HEK293 (cell line): ENCODE results near the gene DPCD.

Source experiments
- BCL11A ChIP-seq: fragments of 450-650 bp; formaldehyde crosslinking; IDR thresholded peaks from 2 replicates; pipeline ENCODE4 v1.5.1; 2016; ENCODE audit warnings: low read depth, missing biosample characterization, missing genetic modification characterization
- FEZF1 ChIP-seq: fragments of 450-650 bp; formaldehyde crosslinking; IDR thresholded peaks from 2 replicates; pipeline ENCODE4 v1.5.1; 2016; ENCODE audit warnings: missing biosample characterization, missing genetic modification characterization
- GFI1B ChIP-seq: fragments of 450-650 bp; formaldehyde crosslinking; IDR thresholded peaks from 2 replicates; pipeline ENCODE4 v1.5.1; 2016; ENCODE audit warnings: missing biosample characterization, missing genetic modification characterization
- GLIS2 ChIP-seq: fragments of 450-650 bp; formaldehyde crosslinking; IDR thresholded peaks from 2 replicates; pipeline ENCODE4 v1.5.1; 2016; ENCODE audit warnings: missing biosample characterization, missing genetic modification characterization
- HOXA7 ChIP-seq: sonication (generic); formaldehyde crosslinking; IDR thresholded peaks from 2 replicates; pipeline ENCODE4 v1.8.1; 2022; ENCODE audit warnings: missing genetic modification reagents, borderline replicate concordance
- IKZF3 ChIP-seq: fragments of 450-650 bp; IDR thresholded peaks from 2 replicates; pipeline ENCODE4 v1.5.0; 2018; ENCODE audit warnings: missing biosample characterization, mild to moderate bottlenecking, missing genetic modification characterization, moderate library complexity
- MEIS1 ChIP-seq: sonication (generic); formaldehyde crosslinking; IDR thresholded peaks from 2 replicates; pipeline ENCODE4 v1.8.1; 2022; ENCODE audit warnings: missing genetic modification reagents, mild to moderate bottlenecking, borderline replicate concordance
- MYNN ChIP-seq: fragments of 450-650 bp; formaldehyde crosslinking; IDR thresholded peaks from 2 replicates; pipeline ENCODE4 v1.5.1; 2016; ENCODE audit warnings: missing biosample characterization, missing genetic modification characterization, borderline replicate concordance
- OVOL3 ChIP-seq: fragments of 450-650 bp; formaldehyde crosslinking; IDR thresholded peaks from 2 replicates; pipeline ENCODE4 v1.5.1; 2016; ENCODE audit warnings: missing biosample characterization, missing genetic modification characterization
- REST ChIP-seq: fragments of 450-650 bp; formaldehyde crosslinking; IDR thresholded peaks from 2 replicates; pipeline ENCODE4 v1.5.1; 2016; ENCODE audit warnings: missing biosample characterization, missing genetic modification characterization
- SCRT2 ChIP-seq: fragments of 450-650 bp; formaldehyde crosslinking; IDR thresholded peaks from 2 replicates; pipeline ENCODE4 v1.5.1; 2016; ENCODE audit warnings: missing biosample characterization, missing genetic modification characterization
- SP7 ChIP-seq: fragments of 450-650 bp; formaldehyde crosslinking; IDR thresholded peaks from 2 replicates; pipeline ENCODE4 v1.5.1; 2016; ENCODE audit warnings: missing biosample characterization, missing genetic modification characterization
- TCF7L2 ChIP-seq: IDR thresholded peaks from 2 replicates; pipeline ENCODE4 v1.6.1; 2011; ENCODE audit warnings: low read depth, mild to moderate bottlenecking, inconsistent platforms, low read length, moderate library complexity, borderline replicate concordance
- ZEB2 ChIP-seq: fragments of 450-650 bp; formaldehyde crosslinking; IDR thresholded peaks from 2 replicates; pipeline ENCODE4 v1.5.1; 2016; ENCODE audit warnings: missing biosample characterization, missing genetic modification characterization
- ZNF112 ChIP-seq: fragments of 450-650 bp; formaldehyde crosslinking; IDR thresholded peaks from 2 replicates; pipeline ENCODE4 v1.5.0; 2017; ENCODE audit warnings: missing biosample characterization, missing genetic modification characterization
- ZNF146 ChIP-seq: fragments of 450-650 bp; formaldehyde crosslinking; IDR thresholded peaks from 2 replicates; pipeline ENCODE4 v1.5.1; 2016; ENCODE audit warnings: missing biosample characterization, missing genetic modification characterization
- ZNF155 ChIP-seq: fragments of 450-650 bp; formaldehyde crosslinking; IDR thresholded peaks from 2 replicates; pipeline ENCODE4 v1.5.1; 2016; ENCODE audit warnings: missing biosample characterization, missing genetic modification characterization
- ZNF18 ChIP-seq: fragments of 450-650 bp; formaldehyde crosslinking; IDR thresholded peaks from 2 replicates; pipeline ENCODE4 v1.5.1; 2016; ENCODE audit warnings: missing biosample characterization, missing genetic modification characterization
- ZNF214 ChIP-seq: fragments of 450-650 bp; formaldehyde crosslinking; IDR thresholded peaks from 2 replicates; pipeline ENCODE4 v1.5.1; 2017; ENCODE audit warnings: missing biosample characterization, mild to moderate bottlenecking, missing genetic modification characterization, borderline replicate concordance
- ZNF280C ChIP-seq: fragments of 450-650 bp; formaldehyde crosslinking; IDR thresholded peaks from 2 replicates; pipeline ENCODE4 v1.5.1; 2016; ENCODE audit warnings: missing biosample characterization, missing genetic modification characterization
- ZNF366 ChIP-seq: fragments of 450-650 bp; formaldehyde crosslinking; conservative IDR thresholded peaks from 2 replicates; pipeline ENCODE4 v1.5.1; 2016; ENCODE audit warnings: missing biosample characterization, missing genetic modification characterization
- ZNF529 ChIP-seq: fragments of 450-650 bp; formaldehyde crosslinking; IDR thresholded peaks from 2 replicates; pipeline ENCODE4 v1.5.1; 2017; ENCODE audit warnings: missing genetic modification characterization, missing biosample characterization; ENCODE audit not compliant: insufficient replicate concordance
- ZNF558 ChIP-seq: fragments of 450-650 bp; formaldehyde crosslinking; IDR thresholded peaks from 2 replicates; pipeline ENCODE4 v1.5.1; 2016; ENCODE audit warnings: missing biosample characterization, missing genetic modification characterization
- ZNF560 ChIP-seq: fragments of 450-650 bp; formaldehyde crosslinking; IDR thresholded peaks from 2 replicates; pipeline ENCODE4 v1.5.1; 2017; ENCODE audit warnings: missing biosample characterization, missing genetic modification characterization, borderline replicate concordance
- ZNF621 ChIP-seq: fragments of 450-650 bp; formaldehyde crosslinking; IDR thresholded peaks from 2 replicates; pipeline ENCODE4 v1.5.1; 2017; ENCODE audit warnings: missing biosample characterization, missing genetic modification characterization
- ZNF624 ChIP-seq: fragments of 450-650 bp; formaldehyde crosslinking; IDR thresholded peaks from 2 replicates; pipeline ENCODE4 v1.5.1; 2017; ENCODE audit warnings: missing biosample characterization, missing genetic modification characterization
- ZNF664 ChIP-seq: fragments of 450-650 bp; formaldehyde crosslinking; IDR thresholded peaks from 2 replicates; pipeline ENCODE4 v1.5.1; 2016; ENCODE audit warnings: missing biosample characterization, missing genetic modification characterization
- ZNF830 ChIP-seq: fragments of 450-650 bp; IDR thresholded peaks from 2 replicates; pipeline ENCODE4 v1.5.0; 2018; ENCODE audit warnings: missing biosample characterization, missing genetic modification characterization, low read depth, mild to moderate bottlenecking, moderate library complexity
- ZXDB ChIP-seq: fragments of 450-650 bp; formaldehyde crosslinking; IDR thresholded peaks from 2 replicates; pipeline ENCODE4 v1.5.1; 2016; ENCODE audit warnings: missing biosample characterization, missing genetic modification characterization
- TF ChIP-seq, protein P1 (sequence below): fragments of 450-650 bp; formaldehyde crosslinking; IDR thresholded peaks from 2 replicates; pipeline ENCODE4 v1.5.1; 2016; ENCODE audit warnings: missing biosample characterization, missing genetic modification characterization
- TF ChIP-seq, protein P2 (sequence below): fragments of 450-650 bp; formaldehyde crosslinking; optimal IDR thresholded peaks from 2 replicates; pipeline ENCODE3; 2016; ENCODE audit warnings: missing biosample characterization, mild to moderate bottlenecking, missing genetic modification characterization

The DPCD gene

DNA sequence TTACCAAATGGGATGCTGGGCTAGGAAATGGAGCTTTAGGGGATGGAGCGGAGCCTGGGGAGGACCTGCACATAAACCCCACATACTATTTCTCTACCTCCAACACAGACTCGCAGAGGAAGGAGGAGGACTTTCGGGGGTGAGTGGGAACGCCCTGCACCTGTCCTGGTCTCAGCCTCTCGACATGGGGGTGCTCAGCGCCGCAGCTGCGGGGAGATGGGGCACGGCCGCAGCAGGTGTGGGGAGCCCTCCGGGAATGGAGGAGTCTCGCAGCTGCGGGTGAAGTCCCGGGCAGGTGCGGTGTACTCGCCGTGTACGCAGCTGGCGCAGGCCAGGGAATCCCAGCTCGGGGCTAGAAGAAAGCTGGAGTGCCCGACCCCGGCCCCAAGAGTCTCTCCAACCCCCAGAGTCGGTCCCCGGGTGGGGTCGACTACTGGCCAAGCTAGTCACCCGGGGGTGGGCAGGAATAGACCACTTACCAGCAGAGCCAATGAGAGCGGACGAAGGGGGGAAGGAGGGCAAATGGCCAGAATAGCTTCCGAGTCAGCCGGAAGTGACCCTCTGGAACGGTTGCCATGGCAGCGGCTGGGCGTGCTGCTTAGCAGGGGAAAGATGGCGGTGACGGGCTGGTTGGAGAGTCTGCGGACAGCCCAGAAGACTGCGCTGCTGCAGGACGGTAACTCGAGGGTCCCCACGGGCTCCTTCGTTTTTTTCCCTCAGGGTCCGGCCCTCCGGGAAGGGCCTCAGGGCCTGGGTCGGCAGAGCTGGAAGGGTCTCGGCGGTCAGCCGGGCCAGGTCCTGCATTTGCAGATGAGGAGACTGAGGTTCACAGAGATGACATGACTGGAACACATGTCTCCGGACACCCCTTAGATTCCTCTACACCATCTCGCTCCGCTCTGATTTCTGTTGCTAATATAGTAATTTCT is at the start of gene DPCD, which contains the start of gene POLL (continued):
- TF ChIP-seq ZNF280C (no peak), MYNN (tag by site-specific recombination) (no peak), ZNF624 (tag by site-specific recombination) (no peak), ZXDB (peak; percentile 88; the same call in 1 of the 2 replicates), ZNF558 (tag by site-specific recombination) (no peak), ZNF529 (tag by site-specific recombination) (no peak), ZNF830 (tag by site-specific recombination) (no peak), REST (tag by site-specific recombination) (no peak), GFI1B (no peak), ZNF112 (tag by site-specific recombination) (no peak), SCRT2 (no peak), BCL11A (tag by site-specific recombination) (peak; percentile 77; the same call in 1 of the 2 replicates), ZNF560 (tag by site-specific recombination) (no peak), IKZF3 (no peak), TCF7L2 (no peak), ZNF155 (no peak), FEZF1 (tag by site-specific recombination) (no peak), GLIS2 (tag by site-specific recombination) (peak; percentile 95), ZEB2 (peak; percentile 15; the same call in 1 of the 2 replicates), ZNF621 (no peak), HOXA7 (CRISPR knock-in tag) (no peak), MEIS1 (no peak), ZNF366 (tag by site-specific recombination) (peak; percentile 41; the same call in 1 of the 2 replicates), ZNF18 (tag by site-specific recombination) (no peak), SP7 (tag by site-specific recombination) (peak; percentile 40), ZNF146 (tag by site-specific recombination) (no peak), ZNF664 (tag by site-specific recombination) (no peak), OVOL3 (no peak), ZNF214 (tag by site-specific recombination) (no peak)
- TF ChIP-seq, protein P1, sequence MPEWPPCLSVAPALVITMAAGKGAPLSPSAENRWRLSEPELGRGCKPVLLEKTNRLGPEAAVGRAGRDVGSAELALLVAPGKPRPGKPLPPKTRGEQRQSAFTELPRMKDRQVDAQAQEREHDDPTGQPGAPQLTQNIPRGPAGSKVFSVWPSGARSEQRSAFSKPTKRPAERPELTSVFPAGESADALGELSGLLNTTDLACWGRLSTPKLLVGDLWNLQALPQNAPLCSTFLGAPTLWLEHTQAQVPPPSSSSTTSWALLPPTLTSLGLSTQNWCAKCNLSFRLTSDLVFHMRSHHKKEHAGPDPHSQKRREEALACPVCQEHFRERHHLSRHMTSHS = no peak
- TF ChIP-seq, protein P2, sequence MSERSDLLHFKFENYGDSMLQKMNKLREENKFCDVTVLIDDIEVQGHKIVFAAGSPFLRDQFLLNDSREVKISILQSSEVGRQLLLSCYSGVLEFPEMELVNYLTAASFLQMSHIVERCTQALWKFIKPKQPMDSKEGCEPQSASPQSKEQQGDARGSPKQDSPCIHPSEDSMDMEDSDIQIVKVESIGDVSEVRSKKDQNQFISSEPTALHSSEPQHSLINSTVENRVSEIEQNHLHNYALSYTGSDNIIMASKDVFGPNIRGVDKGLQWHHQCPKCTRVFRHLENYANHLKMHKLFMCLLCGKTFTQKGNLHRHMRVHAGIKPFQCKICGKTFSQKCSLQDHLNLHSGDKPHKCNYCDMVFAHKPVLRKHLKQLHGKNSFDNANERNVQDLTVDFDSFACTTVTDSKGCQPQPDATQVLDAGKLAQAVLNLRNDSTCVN = peak; percentile 23
